ENCODE results near the gene DCTD. TPM values are rescaled to one million over a fixed set of nuclear protein-coding genes. Genes with fewer than 3 reads are reported as not detected.

The DCTD gene
- total RNA-seq, 1 donor from 2014 or later = 76.8 TPM

DNA sequence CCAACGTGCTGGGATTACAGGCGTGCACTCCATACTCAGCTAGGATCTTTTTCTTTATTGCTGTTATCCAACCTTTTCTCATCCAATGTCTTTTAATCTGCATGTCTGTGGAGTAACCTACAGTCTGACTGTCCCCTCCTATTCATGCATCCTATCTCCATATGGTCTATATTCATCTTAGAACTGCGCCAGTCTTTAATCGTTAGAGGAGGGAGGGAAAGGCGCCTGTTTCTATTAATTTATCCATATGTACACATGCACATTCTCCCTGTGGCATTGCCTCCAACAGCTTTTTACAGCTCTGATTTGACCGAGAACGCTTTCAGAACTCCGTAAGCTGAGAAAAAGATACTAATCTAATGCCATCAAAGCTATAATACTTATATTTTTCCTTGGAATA lies 9.8 kb downstream of the DCTD start:
- H3K9me3 Mint-ChIP-seq = no peaks in the 10 kb centered on the region
- POLR2A ChIA-PET = no interaction called here
- DNase-seq (no peak), ATAC-seq (ENCODE audit: low read depth) (no peak)
- intact Hi-C loops (cut with micrococcal nuclease) = no loop called here
- peaks cover 2% of the 10 kb centered on the region for H3K4me1 Mint-ChIP-seq
- CTCF ChIA-PET = interaction anchor here (1.0 kb wide), 1 partner anchor 204 kb away, joined by 3 read pairs; no protein-coding TSS in a partner anchor
- no peak overlapping the region for H3K27ac Mint-ChIP-seq
- peaks cover 86% of the 10 kb centered on the region for H3K36me3 Mint-ChIP-seq (ENCODE audit: low read depth)
- no peak overlapping the region for H3K4me3 Mint-ChIP-seq
- no peaks in the 10 kb centered on the region for H3K27me3 Mint-ChIP-seq
- TF ChIP-seq, protein P1, sequence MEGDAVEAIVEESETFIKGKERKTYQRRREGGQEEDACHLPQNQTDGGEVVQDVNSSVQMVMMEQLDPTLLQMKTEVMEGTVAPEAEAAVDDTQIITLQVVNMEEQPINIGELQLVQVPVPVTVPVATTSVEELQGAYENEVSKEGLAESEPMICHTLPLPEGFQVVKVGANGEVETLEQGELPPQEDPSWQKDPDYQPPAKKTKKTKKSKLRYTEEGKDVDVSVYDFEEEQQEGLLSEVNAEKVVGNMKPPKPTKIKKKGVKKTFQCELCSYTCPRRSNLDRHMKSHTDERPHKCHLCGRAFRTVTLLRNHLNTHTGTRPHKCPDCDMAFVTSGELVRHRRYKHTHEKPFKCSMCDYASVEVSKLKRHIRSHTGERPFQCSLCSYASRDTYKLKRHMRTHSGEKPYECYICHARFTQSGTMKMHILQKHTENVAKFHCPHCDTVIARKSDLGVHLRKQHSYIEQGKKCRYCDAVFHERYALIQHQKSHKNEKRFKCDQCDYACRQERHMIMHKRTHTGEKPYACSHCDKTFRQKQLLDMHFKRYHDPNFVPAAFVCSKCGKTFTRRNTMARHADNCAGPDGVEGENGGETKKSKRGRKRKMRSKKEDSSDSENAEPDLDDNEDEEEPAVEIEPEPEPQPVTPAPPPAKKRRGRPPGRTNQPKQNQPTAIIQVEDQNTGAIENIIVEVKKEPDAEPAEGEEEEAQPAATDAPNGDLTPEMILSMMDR (IDR thresholded peaks at IDR 0.05) = no peak

DNA sequence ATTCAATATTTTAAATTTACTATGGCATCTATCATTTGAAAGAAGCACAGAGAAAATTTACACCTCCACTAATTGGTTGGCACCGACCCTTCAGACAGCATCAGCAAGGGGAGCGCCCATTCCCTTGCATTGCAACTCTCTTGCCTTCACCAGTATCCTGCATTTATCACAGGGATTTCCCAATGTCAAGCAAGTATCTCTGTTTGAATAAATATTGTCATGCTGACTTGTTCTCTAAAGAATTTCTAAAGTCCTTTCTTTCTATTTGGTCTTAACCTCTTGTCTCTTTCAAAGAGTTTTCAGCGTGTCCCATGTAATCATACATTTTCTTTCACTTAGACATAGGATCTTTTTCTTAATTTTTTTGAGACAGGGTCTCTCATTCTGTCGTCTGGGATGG lies 10.4 kb downstream of the DCTD start:
- CTCF ChIA-PET = no interaction called here
- TF ChIP-seq, protein P1 (IDR thresholded peaks at IDR 0.05) = no peak
- Mint-ChIP-seq H3K27me3 (no peaks in the 10 kb centered on the region), H3K4me3 (no peak overlapping the region), H3K9me3 (no peaks in the 10 kb centered on the region), H3K36me3 (ENCODE audit: low read depth) (peaks cover 87% of the 10 kb centered on the region), H3K4me1 (no peaks in the 10 kb centered on the region), H3K27ac (no peak overlapping the region)
- ATAC-seq (ENCODE audit: low read depth) (no peak), DNase-seq (no peak)
- POLR2A ChIA-PET = no interaction called here
- intact Hi-C loops (cut with micrococcal nuclease) = no loop called here

DNA sequence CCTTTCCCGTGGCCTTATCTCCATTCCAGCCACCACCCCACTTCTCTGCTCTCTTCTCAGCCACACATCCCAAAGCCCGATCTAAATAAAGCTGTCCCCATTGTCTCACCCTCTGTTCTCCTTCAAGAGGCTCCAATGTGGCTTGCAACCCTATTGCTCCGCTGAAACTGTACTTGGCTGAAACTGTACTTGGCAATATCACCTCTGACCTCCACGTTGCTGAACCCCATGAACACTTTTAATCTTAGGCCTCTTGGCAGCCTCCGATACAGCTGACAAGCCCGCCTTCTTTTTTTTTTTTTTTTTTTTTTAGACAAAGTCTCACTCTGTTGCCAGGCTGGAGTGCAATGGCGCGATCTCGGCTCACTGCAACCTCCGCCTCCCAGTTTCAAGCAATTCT lies 12.1 kb downstream of the DCTD start:
- Mint-ChIP-seq H3K4me3 (no peak overlapping the region), H3K9me3 (no peaks in the 10 kb centered on the region), H3K4me1 (no peaks in the 10 kb centered on the region), H3K27ac (no peak overlapping the region), H3K27me3 (no peaks in the 10 kb centered on the region), H3K36me3 (ENCODE audit: low read depth) (peaks cover 85% of the 10 kb centered on the region)
- TF ChIP-seq, protein P1 (IDR thresholded peaks at IDR 0.05) = no peak
- intact Hi-C loops (cut with micrococcal nuclease) = no loop called here
- DNase-seq (no peak), ATAC-seq (ENCODE audit: low read depth) (no peak)
- ChIA-PET POLR2A (no interaction called here), CTCF (no interaction called here)

DNA sequence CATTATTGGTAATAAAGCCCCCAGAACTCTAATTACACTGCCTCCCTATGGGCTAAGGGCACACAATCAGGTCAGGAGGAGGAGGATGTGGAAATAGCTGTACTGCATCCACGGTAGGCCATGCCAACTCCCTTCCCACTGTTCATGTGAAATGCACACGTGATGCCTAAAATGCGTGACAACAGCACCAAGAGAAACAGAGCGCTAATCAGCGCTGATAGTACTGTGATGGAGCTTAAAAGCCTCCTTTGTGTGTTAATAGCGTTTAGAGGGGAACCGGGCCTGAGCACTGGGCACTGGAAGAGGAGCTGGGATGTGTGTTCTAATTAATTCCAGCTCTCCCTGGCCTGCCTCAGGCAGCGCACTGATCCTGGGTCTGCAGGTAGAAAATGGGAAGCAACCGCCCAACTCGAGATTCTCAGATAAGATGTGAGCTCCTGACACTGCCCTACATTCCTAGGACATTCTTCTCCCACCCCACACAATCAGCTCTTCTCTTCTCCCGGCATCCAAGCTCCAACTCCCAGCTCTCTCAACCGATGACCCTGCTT lies 12.9 kb downstream of the DCTD start:
- TF ChIP-seq, protein P1 (IDR thresholded peaks at IDR 0.05) = no peak
- CTCF ChIA-PET = interaction anchor here (0.9 kb wide), 1 partner anchor 21 kb away, joined by 3 read pairs; no protein-coding TSS in a partner anchor
- no peak overlapping the region for H3K27ac Mint-ChIP-seq
- intact Hi-C loops (cut with micrococcal nuclease) = no loop called here
- H3K4me1 Mint-ChIP-seq = no peaks in the 10 kb centered on the region
- H3K9me3 Mint-ChIP-seq = no peaks in the 10 kb centered on the region
- POLR2A ChIA-PET = no interaction called here
- H3K4me3 Mint-ChIP-seq = no peak overlapping the region
- peaks cover 84% of the 10 kb centered on the region for H3K36me3 Mint-ChIP-seq (ENCODE audit: low read depth)
- ATAC-seq (ENCODE audit: low read depth) (no peak), DNase-seq (no peak)
- no peaks in the 10 kb centered on the region for H3K27me3 Mint-ChIP-seq

DNA sequence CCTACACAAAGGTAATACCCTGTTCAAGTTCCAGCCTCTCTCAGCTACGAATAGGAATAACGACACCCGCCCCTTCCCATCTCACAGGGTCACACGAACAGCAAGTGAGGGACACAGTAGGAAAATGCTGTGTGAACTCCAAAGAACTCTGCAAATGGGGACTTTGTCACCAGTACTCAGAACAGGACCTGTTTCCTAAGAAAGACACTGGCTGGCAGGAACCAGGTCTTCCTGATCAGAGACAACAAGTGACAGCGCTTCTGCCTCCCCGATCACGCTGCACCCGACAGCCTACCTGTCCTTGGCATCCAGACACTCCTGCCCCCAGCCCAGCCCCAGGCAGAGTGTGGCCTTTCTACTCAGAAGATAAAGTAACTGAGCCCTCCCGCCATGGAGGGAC lies 14.2 kb downstream of the DCTD start:
- TF ChIP-seq, protein P1 (IDR thresholded peaks at IDR 0.05) = no peak
- intact Hi-C loops (cut with micrococcal nuclease) = no loop called here
- ChIA-PET CTCF (no interaction called here), POLR2A (no interaction called here)
- H3K9me3 Mint-ChIP-seq = no peaks in the 10 kb centered on the region
- H3K27me3 Mint-ChIP-seq = no peaks in the 10 kb centered on the region
- H3K4me3 Mint-ChIP-seq = no peak overlapping the region
- H3K36me3 Mint-ChIP-seq (ENCODE audit: low read depth) = peaks cover 88% of the 10 kb centered on the region
- ATAC-seq (ENCODE audit: low read depth) = no peak
- no peak overlapping the region for H3K27ac Mint-ChIP-seq
- H3K4me1 Mint-ChIP-seq = no peaks in the 10 kb centered on the region
- no peak for DNase-seq
